ENCODE results near the gene UBE2L6.
A peak's percentile ranks its signal among the peaks of the same experiment; 100 is the strongest.
"Not testable (repeated sequence)": the region's sequence is repeated elsewhere in the genome, so short reads cannot be mapped to it uniquely, and the experiment has no call there.

UBE2L6 gene

DNA sequence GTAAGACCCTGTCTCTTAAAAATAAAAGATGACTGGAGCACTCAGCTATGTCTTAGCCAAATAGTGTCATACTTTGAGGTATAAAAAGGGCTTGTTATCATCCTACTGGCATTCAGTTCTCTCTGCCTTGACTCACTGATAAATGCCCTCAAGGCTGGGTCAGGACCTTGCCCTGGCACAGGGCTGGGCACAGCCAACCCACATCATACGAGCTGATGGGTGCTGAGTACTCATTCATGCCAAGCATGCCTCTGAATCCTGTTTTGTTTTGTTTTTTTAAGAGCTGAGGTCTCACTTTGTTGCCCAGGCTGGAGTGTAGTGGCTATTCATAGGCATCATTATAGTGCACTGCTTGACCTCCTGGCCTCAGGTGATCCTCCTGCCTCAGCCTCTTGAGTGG is 28.1 kb downstream of the UBE2L6 start:
- in situ Hi-C loops (cut with MboI; ENCODE audit: low pct_unique_long_range_greater_than_20kb, low sequenced_read_pairs), result no loop called here
- no peak for DNase-seq

DNA sequence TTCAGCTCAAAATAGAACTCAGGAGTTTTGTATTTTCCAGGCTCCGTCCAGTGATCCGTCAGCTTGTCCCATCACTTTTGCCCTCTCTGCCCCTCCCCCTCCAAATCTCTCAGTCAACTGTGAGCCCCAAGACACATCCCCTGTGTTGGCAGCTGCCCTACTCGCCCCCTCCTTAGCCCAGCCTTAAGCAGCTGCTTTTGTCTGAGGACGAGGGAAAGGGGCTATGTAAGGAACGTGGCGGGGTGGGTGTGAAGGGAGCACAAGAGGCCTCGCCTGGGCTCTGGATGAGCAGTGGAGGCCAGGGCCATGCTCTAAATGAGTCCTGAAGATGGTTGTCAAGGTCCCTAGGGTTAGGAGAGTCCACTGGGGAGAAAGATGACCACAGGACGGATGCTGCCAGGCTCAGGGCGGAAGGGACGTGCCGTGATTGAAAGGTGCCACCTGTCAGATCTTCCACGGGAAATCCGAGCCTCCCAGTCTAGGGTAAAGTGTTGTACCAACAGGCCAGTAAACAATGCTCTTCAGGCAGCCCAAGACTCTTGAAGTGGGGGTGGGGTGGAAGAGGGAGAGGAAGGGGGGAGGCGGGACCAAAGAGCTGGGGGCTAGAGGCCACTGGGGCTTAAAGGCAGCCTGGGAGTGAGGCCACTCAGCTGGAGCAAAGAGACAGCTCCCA is 30.4 kb downstream of the UBE2L6 start, which contains the start of gene SMTNL1:
SMTNL1 (plus strand) TSS at position 649 of the 673 bp plus-strand sequence. CDS start 5,048 bp downstream, outside the sequence.
- in situ Hi-C loops (cut with MboI; ENCODE audit: low pct_unique_long_range_greater_than_20kb, low sequenced_read_pairs), result no loop called here
- no peak for DNase-seq

- in situ Hi-C loops (cut with MboI; ENCODE audit: low pct_unique_long_range_greater_than_20kb, low sequenced_read_pairs); DNase-seq: not testable (repeated sequence)
Observed at GRCh38 chr11:57534449-57534848, 33.0 kb downstream of the UBE2L6 start.

DNA sequence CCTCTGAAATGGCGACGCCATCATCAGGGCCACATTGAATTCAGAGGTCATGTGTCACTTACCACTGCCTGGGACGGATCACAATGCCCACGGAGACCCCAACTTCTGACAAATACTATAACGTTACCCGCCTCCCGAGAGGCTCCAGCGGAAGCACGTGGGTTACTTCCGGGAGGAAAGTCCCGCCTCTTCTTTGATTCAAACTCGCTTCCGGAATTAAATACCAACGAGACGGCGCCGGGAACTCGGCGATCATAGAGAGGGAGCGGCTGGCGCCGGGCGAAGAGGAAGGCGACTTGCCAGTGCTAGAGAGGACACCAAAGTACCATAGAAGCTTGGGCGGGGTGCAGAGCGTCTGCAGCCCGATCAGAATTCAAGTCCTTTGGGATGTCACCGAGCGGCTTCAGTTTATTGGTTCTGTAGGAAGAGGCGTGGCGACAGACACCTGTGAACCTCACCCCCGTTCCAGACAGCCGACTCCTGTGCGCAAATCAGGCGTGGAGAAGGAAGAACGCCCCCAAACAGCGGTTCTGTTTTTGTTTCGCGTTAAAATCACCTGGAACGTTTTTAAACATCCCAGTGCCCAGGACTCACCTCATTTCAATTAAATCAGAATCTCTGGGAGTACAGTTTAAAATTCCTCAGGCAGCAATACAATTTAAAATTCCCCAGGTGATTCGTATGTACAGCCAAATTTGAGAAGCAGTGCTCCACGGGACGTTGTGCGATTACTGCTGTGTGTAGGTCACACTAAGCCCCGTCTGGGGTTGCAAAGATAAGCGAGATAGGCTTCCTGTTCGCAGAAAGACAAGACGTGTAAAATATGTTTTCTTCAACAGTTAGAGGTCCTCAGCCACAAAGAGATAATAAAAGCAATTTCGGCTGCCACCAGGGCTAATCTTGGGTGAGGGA is 36.6 kb downstream of the UBE2L6 start, which contains the start of gene TIMM10:
TIMM10 (minus strand) TSS at position 159 of the 912 bp plus-strand sequence. CDS start 565 bp downstream, outside the sequence.
- peak; percentile 99 for DNase-seq
- in situ Hi-C loops (cut with MboI; ENCODE audit: low pct_unique_long_range_greater_than_20kb, low sequenced_read_pairs), result no loop called here

GRCh38 chr11:57530215-57530595 is 37.3 kb downstream of the UBE2L6 start:
- in situ Hi-C loops (cut with MboI; ENCODE audit: low pct_unique_long_range_greater_than_20kb, low sequenced_read_pairs), result no loop called here
- no peak for DNase-seq

DNA sequence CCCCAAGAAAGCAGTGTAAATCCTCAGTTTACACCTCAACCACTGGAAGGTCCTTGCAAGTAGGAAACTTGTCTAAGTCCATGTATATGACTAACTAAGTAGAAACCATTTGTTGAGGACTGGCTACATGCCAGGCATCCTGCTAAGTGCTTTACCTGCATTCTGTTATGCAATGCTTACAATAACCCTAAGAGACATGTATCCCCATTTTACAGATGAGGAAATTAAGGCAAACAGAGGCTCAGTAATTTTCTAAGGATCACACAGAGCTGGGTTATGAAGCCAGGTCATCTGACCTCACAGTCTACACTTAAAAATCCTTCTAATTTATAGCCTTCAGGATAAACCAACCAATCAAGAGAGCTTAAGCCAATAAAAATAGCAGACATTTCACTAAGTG is 38.5 kb downstream of the UBE2L6 start:
- DNase-seq, result no peak
- in situ Hi-C loops (cut with MboI; ENCODE audit: low pct_unique_long_range_greater_than_20kb, low sequenced_read_pairs), result no loop called here

DNA sequence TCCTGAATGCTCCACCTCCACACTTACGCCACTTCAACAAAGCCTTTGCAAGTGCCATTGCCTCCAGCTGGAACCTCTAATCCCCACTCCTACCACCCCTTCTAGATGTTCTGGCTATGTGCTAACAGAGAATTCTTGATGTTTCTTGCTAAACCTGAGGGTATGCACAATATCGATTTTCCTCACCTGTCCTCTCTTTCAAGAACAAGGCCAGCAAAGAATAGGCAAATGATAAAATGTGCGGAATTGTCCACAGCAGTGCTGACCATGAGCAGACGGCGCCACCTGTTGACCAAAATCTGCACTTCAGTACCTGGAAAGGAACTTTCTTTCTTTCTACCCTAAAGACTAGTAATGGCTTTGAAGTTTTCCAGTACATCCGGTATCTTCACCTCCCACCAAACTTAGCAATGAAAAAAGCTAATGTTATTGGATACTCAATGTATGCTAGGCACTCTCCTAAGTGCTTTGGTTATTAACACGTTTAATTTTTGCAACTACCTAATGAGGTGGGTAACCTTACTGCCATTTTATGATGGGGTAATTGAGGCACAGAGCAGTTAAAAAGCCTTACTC is 40.3 kb downstream of the UBE2L6 start:
- in situ Hi-C loops (cut with MboI; ENCODE audit: low pct_unique_long_range_greater_than_20kb, low sequenced_read_pairs), result no loop called here
- peak; percentile 73 for DNase-seq

- no peak for DNase-seq
- in situ Hi-C loops (cut with MboI; ENCODE audit: low pct_unique_long_range_greater_than_20kb, low sequenced_read_pairs), result no loop called here
Observed at GRCh38 chr11:57523419-57523818, 44.1 kb downstream of the UBE2L6 start.

DNA sequence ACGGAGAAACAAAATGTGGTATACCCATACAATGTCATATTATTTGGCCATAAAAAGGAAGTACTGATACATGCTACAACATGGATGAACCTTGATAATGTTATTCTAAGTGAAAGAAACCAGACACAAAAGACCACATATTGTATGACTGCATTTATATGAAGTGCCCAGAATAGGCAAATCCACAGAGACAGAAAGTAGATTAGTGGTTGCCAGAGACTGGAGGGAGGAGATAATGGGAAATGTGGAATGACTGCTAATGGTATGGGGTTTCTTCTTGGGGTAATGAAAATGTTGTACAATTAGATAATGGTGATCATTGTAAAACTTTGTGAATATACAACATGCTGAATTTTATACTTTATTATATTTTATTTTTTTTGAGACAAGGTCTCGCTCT is 46.4 kb downstream of the UBE2L6 start:
- DNase-seq, result no peak
- in situ Hi-C loops (cut with MboI; ENCODE audit: low pct_unique_long_range_greater_than_20kb, low sequenced_read_pairs), result no loop called here

DNA sequence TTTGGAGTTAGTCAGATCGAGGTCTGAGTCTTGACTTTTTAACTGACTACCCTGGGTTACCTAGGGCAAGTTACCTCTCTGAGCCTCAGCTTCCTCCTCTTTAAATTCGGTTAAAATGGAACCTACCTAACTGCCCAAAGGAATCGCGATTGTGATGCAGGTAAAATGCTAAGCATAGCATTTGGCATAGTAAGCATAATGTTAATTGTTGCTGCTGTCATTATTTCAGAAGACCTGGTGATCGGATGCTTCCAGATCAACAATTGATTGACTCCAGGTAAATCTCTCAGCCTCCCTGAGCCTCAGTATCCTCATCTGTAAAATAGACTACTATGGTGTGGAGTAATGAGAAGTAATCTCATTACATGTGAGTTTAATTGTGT is 51.4 kb downstream of the UBE2L6 start:
- DNase-seq, result no peak
- in situ Hi-C loops (cut with MboI; ENCODE audit: low pct_unique_long_range_greater_than_20kb, low sequenced_read_pairs), result no loop called here

- in situ Hi-C loops (cut with MboI; ENCODE audit: low pct_unique_long_range_greater_than_20kb, low sequenced_read_pairs), result no loop called here
- peak; percentile 70 for DNase-seq
Observed at GRCh38 chr11:57515332-57516060, 52.0 kb downstream of the UBE2L6 start, which contains the start of gene SLC43A1. SLC43A1 (minus strand) TSS chr11:57515702; CDS start chr11:57514111, 1,591 bp downstream.

DNA sequence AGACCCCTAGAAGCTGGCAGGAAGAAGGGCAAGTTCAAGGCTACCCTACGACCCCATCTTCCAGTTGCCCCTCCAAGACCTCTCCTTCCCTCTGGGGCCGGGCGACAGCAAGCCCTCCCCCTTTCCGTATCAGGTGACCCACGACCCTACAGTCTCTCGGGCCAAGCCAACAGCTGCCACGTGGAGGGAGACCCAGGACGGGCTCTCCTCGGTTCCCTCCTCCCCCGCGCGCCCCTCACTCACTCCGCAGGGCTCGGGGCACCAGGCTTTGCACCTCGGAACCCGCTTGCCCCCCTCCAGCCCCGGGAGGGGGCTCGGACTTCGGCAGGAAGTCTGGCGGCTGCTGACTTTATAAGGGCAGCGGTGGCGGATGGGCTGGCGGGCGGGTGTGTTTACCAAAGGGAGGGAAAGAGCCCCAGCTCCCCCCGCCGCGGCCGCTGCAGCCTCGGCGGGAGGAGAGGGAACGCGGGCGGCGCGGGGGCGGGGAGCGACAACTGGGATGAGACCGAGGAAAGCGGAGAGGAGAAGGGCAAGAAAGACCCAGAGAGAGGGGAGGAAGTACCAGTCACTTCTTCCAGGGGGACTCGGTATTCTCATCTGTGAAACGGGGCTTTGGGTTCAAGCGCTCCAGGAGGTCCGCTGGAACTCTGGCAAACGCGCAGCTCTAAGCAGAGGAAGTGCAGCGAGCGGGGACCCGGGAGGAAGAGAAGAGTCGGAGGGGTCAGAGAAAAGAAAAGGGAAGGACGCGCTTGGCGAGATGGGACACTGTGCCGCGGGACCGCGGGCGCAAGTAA is 52.7 kb downstream of the UBE2L6 start:
- in situ Hi-C loops (cut with MboI; ENCODE audit: low pct_unique_long_range_greater_than_20kb, low sequenced_read_pairs), result no loop called here
- DNase-seq, result peak; percentile 62

GRCh38 chr11:57513911-57514537 is 53.4 kb downstream of the UBE2L6 start:
- DNase-seq, result peak; percentile 64
- in situ Hi-C loops (cut with MboI; ENCODE audit: low pct_unique_long_range_greater_than_20kb, low sequenced_read_pairs), result no loop called here

DNA sequence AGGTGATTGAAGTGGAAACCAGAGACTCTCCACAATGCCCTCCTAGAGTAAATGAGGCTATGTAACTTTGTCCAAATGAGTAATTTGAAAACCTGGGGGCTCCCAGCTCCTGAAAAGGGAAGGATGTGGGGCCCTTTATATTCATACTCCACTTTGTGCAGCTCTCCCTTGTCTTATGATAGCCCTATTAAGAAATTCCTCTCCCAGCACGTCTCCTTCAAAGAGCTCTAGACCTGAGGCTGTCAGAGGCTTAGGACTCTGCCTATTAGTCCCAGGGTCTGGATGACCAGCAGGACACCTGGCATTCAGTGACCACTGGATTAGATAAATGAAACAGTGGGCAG is 54.0 kb downstream of the UBE2L6 start:
- in situ Hi-C loops (cut with MboI; ENCODE audit: low pct_unique_long_range_greater_than_20kb, low sequenced_read_pairs), result no loop called here

DNA sequence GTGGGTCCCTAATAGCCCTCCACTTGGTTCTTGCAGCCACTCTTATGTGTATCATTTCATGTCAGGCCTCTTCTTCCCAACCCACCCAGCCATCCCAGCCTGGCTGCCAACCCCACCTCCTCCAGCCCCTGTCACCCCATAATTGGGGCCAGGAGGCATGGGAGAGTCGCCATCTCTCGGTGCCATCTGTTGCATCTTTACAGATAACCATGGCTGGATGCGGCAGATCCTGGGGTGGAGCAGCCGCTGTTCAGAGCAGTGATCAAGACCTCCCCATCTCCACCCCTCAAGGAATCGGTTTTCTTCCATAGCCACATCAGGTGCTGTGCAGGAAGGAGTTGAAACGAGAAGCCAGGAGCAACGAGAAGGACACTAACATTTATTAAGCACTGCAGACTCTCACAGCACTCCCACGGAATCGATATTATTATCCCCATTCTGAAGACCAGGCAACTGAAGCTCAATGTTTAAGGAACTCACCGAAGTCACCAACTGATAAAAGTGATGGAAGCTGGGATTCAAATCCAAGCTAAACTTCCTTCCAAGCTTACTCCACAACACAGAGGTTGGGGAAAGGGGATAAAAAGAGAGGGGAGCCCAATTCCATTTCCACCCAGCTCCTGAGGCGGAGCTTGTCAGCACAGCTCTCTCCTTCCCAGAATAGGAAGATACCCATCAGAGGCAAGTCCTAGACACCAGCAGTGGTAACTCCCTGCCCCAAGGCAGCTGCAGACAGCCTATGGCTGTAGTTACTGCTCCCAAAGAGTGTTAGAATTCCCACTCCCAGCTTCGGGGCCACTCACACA is 54.6 kb downstream of the UBE2L6 start:
- in situ Hi-C loops (cut with MboI; ENCODE audit: low pct_unique_long_range_greater_than_20kb, low sequenced_read_pairs), result no loop called here
- DNase-seq, result no peak

More for the DNA sequence above, 54.0 kb downstream of the UBE2L6 start:
- DNase-seq, result no peak

GRCh38 chr11:57511741-57512430 is 55.6 kb downstream of the UBE2L6 start:
- no peak for DNase-seq
- in situ Hi-C loops (cut with MboI; ENCODE audit: low pct_unique_long_range_greater_than_20kb, low sequenced_read_pairs), result no loop called here
